Activated naive CD4-positive, alpha-beta T cell treated with anti-CD3 and anti-CD28 coated beads, Interleukin-2, amount 50 U/mL, for 72 hours (primary cell): ENCODE results near the gene CEP131. TPM values are rescaled to one million over a fixed set of nuclear protein-coding genes. Genes with fewer than 3 reads are reported as not detected.

ENCODE experiments used
- ATAC-seq, 2 donors: fragments of 150-1000 bp; cut with Tn5 transposase; 2 replicates each; pipeline ENCODE4 v1.10.0; 2021; ENCODE audit warnings: mild to moderate bottlenecking in 2 of 2, moderate library complexity in 2 of 2
- DNase-seq, 2 donors: peaks; one replicate each; pipeline ENCODE4 v3.0.0; 2021 to 2022; ENCODE audit warnings: low spot score in 2 of 2
- H3K27ac Mint-ChIP-seq, 2 donors: one replicate each; pipeline ENCODE4 v1.8.0; 2022; ENCODE audit warnings: mild to moderate bottlenecking in 2 of 2, mixed read lengths in 2 of 2
- H3K36me3 Mint-ChIP-seq, 2 donors: one replicate each; pipeline ENCODE4 v1.8.0; 2022; ENCODE audit warnings: mixed read lengths in 2 of 2
- H3K9me3 Mint-ChIP-seq, 2 donors: one replicate each; pipeline ENCODE4 v1.8.0; 2022; ENCODE audit warnings: mixed read lengths in 2 of 2
- total RNA-seq, 2 donors: library from RNA; stranded (reverse); gene quantifications; one replicate each; pipeline ENCODE4 v1.2.3, GENCODE V29; 2022

Gene CEP131
- total RNA-seq, 2 donors from 2014 or later, result 10.0 to 14.6 TPM

DNA sequence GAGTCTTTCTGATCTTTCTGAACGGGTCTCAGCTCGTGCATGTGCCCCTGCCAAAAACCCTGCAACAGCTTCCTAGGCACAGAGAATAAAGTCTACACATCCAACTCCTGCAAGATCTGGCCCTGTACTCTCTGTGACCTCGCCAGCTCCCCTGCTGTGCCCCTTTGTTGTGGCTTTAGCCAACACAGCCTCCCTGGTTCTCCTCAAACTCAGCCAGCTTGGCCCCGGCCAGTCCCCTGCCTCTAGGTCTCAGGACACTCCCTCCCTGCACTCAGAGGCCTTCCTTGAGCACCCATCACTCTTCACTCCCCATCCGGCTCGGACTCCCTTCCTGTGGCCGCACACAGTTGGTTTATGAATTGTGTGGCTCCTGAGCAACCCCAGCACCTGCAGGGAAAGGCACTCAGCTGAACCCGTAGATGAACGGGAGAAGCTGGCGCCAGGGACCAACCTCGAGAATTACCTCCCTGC is 1.4 kb downstream of the CEP131 start:
- no peak overlapping the region for H3K27ac Mint-ChIP-seq
- DNase-seq, result no peak
- no peaks in the 10 kb centered on the region for H3K9me3 Mint-ChIP-seq
- no peaks in the 10 kb centered on the region for H3K36me3 Mint-ChIP-seq
- no peak for ATAC-seq

DNA sequence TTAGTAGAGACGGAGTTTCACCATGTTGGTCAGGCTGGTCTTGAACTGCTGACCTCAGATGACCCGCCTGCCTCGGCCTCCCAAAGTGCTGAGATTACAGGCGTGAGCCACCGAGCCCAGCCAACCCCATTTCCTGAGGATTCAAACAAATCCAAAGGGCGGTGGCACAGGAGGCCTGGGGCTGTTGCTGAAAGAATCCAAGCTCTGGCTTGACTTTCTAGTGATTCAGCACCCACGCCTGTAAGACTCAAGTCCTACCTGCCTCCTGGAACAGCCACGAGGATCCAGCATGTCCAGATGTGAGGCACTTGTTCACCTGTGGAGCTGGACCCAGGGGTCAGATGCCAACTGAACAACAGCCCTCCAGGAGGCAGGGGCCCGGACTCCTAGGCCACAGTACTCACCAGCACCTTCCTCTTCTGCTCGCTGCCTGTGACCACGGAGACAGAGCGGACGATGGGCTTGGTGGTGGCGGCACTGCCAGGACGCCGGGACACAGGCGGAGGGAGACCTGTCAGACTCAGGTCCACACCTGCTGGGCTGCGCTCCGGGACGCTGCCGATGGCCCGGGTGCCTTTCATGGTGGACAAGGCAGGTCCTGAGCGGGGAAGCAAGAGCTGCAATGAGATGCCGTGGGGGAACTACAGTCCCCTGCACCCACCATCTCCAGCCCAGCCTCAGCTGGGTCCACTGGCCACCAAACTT is 3.1 kb downstream of the CEP131 start:
- DNase-seq (no peak), ATAC-seq (no peak)
- Mint-ChIP-seq H3K9me3 (no peaks in the 10 kb centered on the region), H3K36me3 (no peaks in the 10 kb centered on the region), H3K27ac (no peak overlapping the region)

DNA sequence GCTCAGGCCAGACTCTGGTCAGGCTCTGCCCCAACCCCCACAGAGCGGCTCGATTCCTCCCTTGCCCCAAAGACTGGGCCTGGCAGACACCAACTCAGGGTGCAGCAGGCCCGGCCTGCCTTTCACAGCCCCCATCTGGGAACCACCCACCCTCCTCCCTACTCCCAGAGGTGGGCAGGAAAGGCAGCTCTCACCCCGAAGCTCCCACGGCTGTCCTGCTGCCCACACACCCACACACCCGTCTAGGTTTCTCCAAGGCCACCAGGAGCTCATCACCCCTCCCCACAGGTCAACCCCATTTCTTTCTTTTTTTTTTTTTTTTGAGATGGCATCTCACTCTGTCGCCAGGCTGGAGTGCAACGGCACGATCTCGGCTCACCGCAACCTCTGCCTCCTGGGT is 3.8 kb downstream of the CEP131 start:
- no peaks in the 10 kb centered on the region for H3K9me3 Mint-ChIP-seq
- H3K27ac Mint-ChIP-seq, result no peak overlapping the region
- H3K36me3 Mint-ChIP-seq, result no peaks in the 10 kb centered on the region
- DNase-seq (no peak), ATAC-seq (no peak)

DNA sequence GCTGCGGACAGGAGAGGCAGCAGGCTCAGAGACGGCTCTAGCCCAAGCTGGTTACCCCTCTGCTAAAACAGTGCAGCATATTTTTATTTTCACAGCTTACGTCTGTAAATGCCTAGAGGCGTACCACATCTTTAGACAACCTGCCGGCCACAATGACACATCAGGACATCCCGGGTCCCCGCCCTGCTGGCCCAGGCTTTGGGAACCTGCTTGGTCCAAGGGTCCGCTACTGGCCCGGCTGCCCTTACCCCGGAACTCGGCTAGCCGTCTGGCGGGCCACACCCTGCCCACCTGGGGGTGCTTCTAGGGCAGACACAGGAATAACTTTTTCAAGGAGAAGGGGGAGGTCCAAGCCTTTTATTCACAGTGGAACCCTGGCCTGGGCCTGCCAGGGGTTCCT is 4.3 kb downstream of the CEP131 start:
- Mint-ChIP-seq H3K9me3 (no peaks in the 10 kb centered on the region), H3K27ac (no peak overlapping the region), H3K36me3 (no peaks in the 10 kb centered on the region)
- no peak for ATAC-seq
- DNase-seq, result no peak

DNA sequence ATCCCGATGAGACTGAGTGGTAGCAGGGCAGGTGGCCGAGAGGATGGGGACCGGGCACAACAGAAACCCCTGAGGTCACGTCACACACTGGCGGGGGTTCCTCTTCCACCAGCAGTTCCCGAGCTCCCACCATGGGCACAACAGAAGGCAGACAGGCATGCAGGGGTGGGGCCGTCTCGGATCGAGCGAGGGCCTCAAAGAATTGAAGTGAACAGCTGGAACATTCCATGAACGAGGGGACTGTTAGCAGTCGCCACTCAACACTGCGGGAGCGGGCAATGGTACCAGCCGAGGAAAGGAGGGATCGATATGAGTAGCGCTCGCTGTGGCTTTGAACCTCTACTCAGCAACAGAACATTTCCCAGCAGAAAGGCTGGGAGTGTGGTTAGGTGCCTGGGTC is 5.3 kb downstream of the CEP131 start:
- no peak for DNase-seq
- Mint-ChIP-seq H3K27ac (no peak overlapping the region), H3K9me3 (no peaks in the 10 kb centered on the region), H3K36me3 (no peaks in the 10 kb centered on the region)
- no peak for ATAC-seq

GRCh38 chr17:81213978-81214377 is 8.8 kb downstream of the CEP131 start:
- ATAC-seq, result no peak
- no peak overlapping the region for H3K27ac Mint-ChIP-seq
- H3K36me3 Mint-ChIP-seq, result no peaks in the 10 kb centered on the region
- no peak for DNase-seq
- H3K9me3 Mint-ChIP-seq, result no peaks in the 10 kb centered on the region

DNA sequence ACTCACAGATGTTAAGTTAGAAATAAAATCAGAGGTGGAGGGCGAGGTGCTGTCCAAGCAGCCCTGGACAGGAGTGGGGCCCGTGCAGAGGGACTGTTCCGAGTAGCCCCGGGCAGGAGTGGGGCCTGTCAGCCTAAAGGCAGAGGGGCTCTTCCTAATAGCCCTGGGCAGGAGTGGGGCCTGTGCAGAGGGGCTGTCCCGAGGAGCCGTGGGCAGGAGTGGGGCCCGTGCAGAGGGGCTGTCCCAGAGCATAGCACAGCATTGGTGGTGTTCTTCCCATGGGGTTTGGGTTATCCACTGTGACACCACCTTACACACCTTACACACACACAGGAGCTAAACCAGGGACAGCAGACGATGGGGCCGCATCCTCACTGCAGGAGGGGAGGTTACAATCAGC is 10.4 kb downstream of the CEP131 start:
- no peak overlapping the region for H3K27ac Mint-ChIP-seq
- DNase-seq (no peak), ATAC-seq (no peak)
- H3K36me3 Mint-ChIP-seq, result no peaks in the 10 kb centered on the region
- H3K9me3 Mint-ChIP-seq, result no peaks in the 10 kb centered on the region

- Mint-ChIP-seq H3K9me3 (no peaks in the 10 kb centered on the region), H3K27ac (peak overlapping the region in 1 of 2 donors; percentile 36), H3K36me3 (no peaks in the 10 kb centered on the region)
- ATAC-seq, result no peak
- DNase-seq, result no peak
These were observed 11.9 kb downstream of the CEP131 start for GRCh38 chr17:81210868-81211267.

DNA sequence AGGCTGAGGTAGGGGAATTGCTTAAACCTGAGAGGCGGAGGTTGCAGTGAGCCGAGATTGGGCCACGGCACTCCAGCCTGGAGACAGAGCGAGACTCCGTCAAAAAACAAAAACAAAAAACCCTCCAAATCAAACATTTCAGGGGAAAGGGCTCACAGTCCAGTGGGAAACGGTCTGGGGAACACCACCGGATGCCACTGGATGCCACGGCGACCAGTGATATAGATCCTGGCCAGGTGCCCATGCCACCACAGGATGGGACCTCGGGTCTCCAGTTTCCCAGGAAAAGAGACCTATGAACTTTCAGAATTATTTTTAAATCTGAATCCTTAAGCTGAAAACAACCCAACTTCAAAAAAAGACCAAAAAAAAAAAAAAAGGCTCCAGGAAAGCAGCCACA is 12.3 kb downstream of the CEP131 start:
- Mint-ChIP-seq H3K27ac (no peak overlapping the region), H3K36me3 (no peaks in the 10 kb centered on the region), H3K9me3 (no peaks in the 10 kb centered on the region)
- DNase-seq (no peak), ATAC-seq (no peak)

DNA sequence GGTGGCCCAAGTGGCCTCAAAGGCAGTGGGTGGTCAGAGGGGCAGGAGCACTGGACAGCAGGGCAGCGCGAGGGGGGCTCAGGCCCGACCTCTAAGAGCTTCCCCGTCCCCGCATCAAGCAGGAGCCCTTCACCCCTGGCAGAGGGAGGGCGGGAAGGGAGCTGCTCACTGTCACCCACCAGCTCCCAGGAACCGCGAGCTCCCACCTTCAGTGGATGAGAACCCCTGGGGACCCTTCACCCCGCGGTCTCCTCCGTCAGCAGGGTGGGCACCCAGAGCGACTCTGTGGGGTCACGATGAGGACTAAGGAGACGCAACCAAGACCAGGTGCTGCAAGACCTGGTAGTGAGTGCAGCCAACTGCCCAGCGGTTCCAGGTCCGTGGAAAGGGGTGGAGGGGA is 13.6 kb downstream of the CEP131 start:
- Mint-ChIP-seq H3K9me3 (no peaks in the 10 kb centered on the region), H3K27ac (no peak overlapping the region), H3K36me3 (no peaks in the 10 kb centered on the region)
- ATAC-seq, result no peak
- DNase-seq, result no peak

DNA sequence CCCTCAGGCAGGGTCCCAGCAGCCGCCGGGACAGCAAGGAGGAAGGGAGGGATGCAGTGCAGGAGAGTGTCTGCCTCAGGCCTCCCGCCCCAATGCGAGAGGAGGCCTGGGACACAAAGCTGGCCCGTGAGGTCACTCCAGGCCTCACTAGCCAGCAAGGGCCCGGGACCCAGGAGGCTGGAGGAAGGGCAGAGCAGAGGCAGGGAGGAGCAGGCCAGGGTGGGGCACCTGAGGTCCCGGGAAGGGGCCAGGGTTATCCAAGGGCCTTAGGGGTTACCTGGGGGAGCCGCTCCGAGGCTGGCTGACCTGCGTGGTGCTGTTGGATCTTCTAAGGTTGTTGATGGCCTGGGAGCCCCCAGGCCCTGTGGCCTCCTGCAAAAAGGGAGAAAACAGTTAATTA is 14.1 kb downstream of the CEP131 start:
- DNase-seq (no peak), ATAC-seq (no peak)
- Mint-ChIP-seq H3K36me3 (no peaks in the 10 kb centered on the region), H3K27ac (peak overlapping the region in 1 of 2 donors; percentile 3), H3K9me3 (no peaks in the 10 kb centered on the region)

GRCh38 chr17:81207610-81208581 is 14.9 kb downstream of the CEP131 start:
- Mint-ChIP-seq H3K36me3 (no peaks in the 10 kb centered on the region), H3K9me3 (no peaks in the 10 kb centered on the region), H3K27ac (peak overlapping the region in 1 of 2 donors; percentile 3)
- DNase-seq (no peak), ATAC-seq (peak in 1 of 2 donors; percentile 26)

GRCh38 chr17:81206657-81207056 is 16.1 kb downstream of the CEP131 start:
- Mint-ChIP-seq H3K27ac (no peak overlapping the region), H3K9me3 (no peaks in the 10 kb centered on the region), H3K36me3 (no peaks in the 10 kb centered on the region)
- ATAC-seq, result no peak
- DNase-seq, result no peak

- no peak for ATAC-seq
- no peak for DNase-seq
- H3K9me3 Mint-ChIP-seq, result no peaks in the 10 kb centered on the region
- H3K27ac Mint-ChIP-seq, result no peak overlapping the region
- H3K36me3 Mint-ChIP-seq, result no peaks in the 10 kb centered on the region
These were observed 16.6 kb downstream of the CEP131 start for GRCh38 chr17:81206166-81206565.

- no peaks in the 10 kb centered on the region for H3K9me3 Mint-ChIP-seq
- no peak for DNase-seq
- H3K36me3 Mint-ChIP-seq, result no peaks in the 10 kb centered on the region
- no peak overlapping the region for H3K27ac Mint-ChIP-seq
- ATAC-seq, result no peak
These were observed 18.2 kb downstream of the CEP131 start for GRCh38 chr17:81204578-81204977.

GRCh38 chr17:81203136-81203535 is 19.6 kb downstream of the CEP131 start:
- ATAC-seq (no peak), DNase-seq (no peak)
- no peaks in the 10 kb centered on the region for H3K9me3 Mint-ChIP-seq
- no peaks in the 10 kb centered on the region for H3K36me3 Mint-ChIP-seq
- no peak overlapping the region for H3K27ac Mint-ChIP-seq

DNA sequence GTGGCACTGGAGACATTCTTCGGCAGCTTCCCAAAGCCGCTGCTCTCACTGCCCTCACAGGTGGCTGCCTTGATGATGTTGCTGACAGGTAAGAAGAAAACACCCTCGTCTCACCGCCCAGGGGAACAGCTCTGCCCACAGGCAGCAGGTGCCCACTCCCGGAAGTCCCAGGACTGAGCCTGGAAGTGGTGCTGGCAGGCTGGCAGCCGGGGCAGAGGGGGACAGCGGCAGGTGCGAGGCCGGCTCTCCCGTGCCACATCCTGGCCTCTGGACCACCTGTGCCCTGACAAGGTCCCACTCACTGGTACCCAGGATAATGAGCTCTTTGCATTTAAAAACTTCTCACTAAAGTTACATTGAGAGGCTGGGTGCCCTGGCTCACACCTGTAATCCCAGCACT is 20.4 kb downstream of the CEP131 start:
- Mint-ChIP-seq H3K27ac (no peak overlapping the region), H3K9me3 (no peaks in the 10 kb centered on the region), H3K36me3 (no peaks in the 10 kb centered on the region)
- DNase-seq, result no peak
- ATAC-seq, result no peak
